H1 (cell line): Measurements from ENCODE around the gene IFI27L1. TPM values are rescaled to one million over a fixed set of nuclear protein-coding genes. Genes with fewer than 3 reads are reported as not detected.

Experiments
- CTCF ChIA-PET: fragments of 300-600 bp; sonication (Branson Sonifier 250); formaldehyde crosslinking; loops from one replicate; lab custom pipeline; 2021; ENCODE audit not compliant: partially characterized antibody; lab: Charles Lee
- POLR2A ChIA-PET: fragments of 300-600 bp; sonication (Branson Sonifier 250); formaldehyde crosslinking; loops from one replicate; lab custom pipeline; 2021; ENCODE audit warnings: inconsistent platforms; ENCODE audit not compliant: partially characterized antibody; lab: Charles Lee
- DNase-seq, 2 experiments: peaks; one replicate each; pipeline versions ENCODE4 v3.0.0 to v3.0.0-alpha.2; 2010 to 2022; ENCODE audit warnings: low spot score in 2 of 2, low read depth in 1 of 2, mixed read lengths in 1 of 2
- FAIRE-seq: peaks from 2 replicates; lab custom pipeline; 2011; peaks lifted over from hg19 to GRCh38; lab: Jason Lieb, UNC
- H2AFZ ChIP-seq: 2 replicates; pipeline ENCODE4 v1.8.1; 2012; ENCODE audit warnings: low read length, inconsistent platforms
- H2AK5ac ChIP-seq: 2 replicates; pipeline ENCODE4 v1.6.1; 2013; ENCODE audit warnings: low read depth, low read length
- H2BK120ac ChIP-seq: replicated peaks from 2 replicates; pipeline ENCODE3; 2013; ENCODE audit warnings: low read depth, low read length, inconsistent platforms
- H2BK12ac ChIP-seq: 2 replicates; pipeline ENCODE4 v1.6.1; 2013; ENCODE audit warnings: low read depth, low read length
- H2BK15ac ChIP-seq: 2 replicates; pipeline ENCODE4 v1.6.1; 2013; ENCODE audit warnings: low read length
- H2BK20ac ChIP-seq: 2 replicates; pipeline ENCODE4 v1.6.1; 2013; ENCODE audit warnings: low read length
- H2BK5ac ChIP-seq: 2 replicates; pipeline ENCODE4 v1.6.1; 2013; ENCODE audit warnings: low read depth, low read length
- H3K14ac ChIP-seq: 2 replicates; pipeline ENCODE4 v1.6.1; 2013; ENCODE audit warnings: inconsistent platforms; ENCODE audit not compliant: insufficient read length
- H3K18ac ChIP-seq: 2 replicates; pipeline ENCODE4 v1.6.1; 2013; ENCODE audit warnings: low read length; ENCODE audit errors: extremely low read depth
- H3K23ac ChIP-seq: 2 replicates; pipeline ENCODE4 v1.6.1; 2013; ENCODE audit warnings: inconsistent platforms; ENCODE audit not compliant: insufficient read length
- H3K23me2 ChIP-seq: 2 replicates; pipeline ENCODE4 v1.6.1; 2013; ENCODE audit warnings: low read depth, low read length
- H3K27ac ChIP-seq: 2 replicates; pipeline ENCODE4 v1.6.1; 2011; ENCODE audit warnings: low read depth, low read length, inconsistent platforms
- H3K27me3 ChIP-seq, 4 experiments: replicated peaks in 1 of 4; 1 replicate in 1 of 4; 2 replicates in 3 of 4; pipeline versions ENCODE4 v1.6.1 to v1.8.1; 2011 to 2013; ENCODE audit warnings: low read length in 3 of 4, mild to moderate bottlenecking in 3 of 4, inconsistent platforms in 2 of 4, mixed read lengths in 2 of 4, moderate library complexity in 1 of 4; ENCODE audit not compliant: control insufficient read depth in 3 of 4, insufficient read depth in 3 of 4; ENCODE audit errors: extremely low read depth in 1 of 4
- H3K36me3 ChIP-seq, 4 experiments: 2 replicates each; pipeline versions ENCODE4 v1.6.1 to v1.8.1; 2011 to 2013; ENCODE audit warnings: mild to moderate bottlenecking in 4 of 4, low read length in 3 of 4, moderate library complexity in 2 of 4, control low read depth in 1 of 4, inconsistent platforms in 1 of 4; ENCODE audit not compliant: insufficient read depth in 4 of 4, control insufficient read depth in 2 of 4
- H3K4ac ChIP-seq: replicated peaks from 2 replicates; pipeline ENCODE3; 2013; ENCODE audit warnings: low read length, low read depth, mixed read lengths, inconsistent platforms; ENCODE audit not compliant: insufficient read length
- H3K4me1 ChIP-seq, 4 experiments: replicated peaks in 1 of 4; 1 replicate in 1 of 4; 2 replicates in 3 of 4; pipeline versions ENCODE4 v1.6.1 to v1.8.1; 2011 to 2013; ENCODE audit warnings: low read length in 3 of 4, inconsistent platforms in 2 of 4, mixed read lengths in 1 of 4; ENCODE audit not compliant: insufficient read depth in 4 of 4, control insufficient read depth in 3 of 4
- H3K4me2 ChIP-seq, 2 experiments: 2 replicates each; pipeline versions ENCODE4 v1.6.1 to v1.8.1; 2011 to 2013; ENCODE audit warnings: low read depth in 2 of 2, low read length in 2 of 2, control low read depth in 1 of 2, inconsistent platforms in 1 of 2, mild to moderate bottlenecking in 1 of 2; ENCODE audit not compliant: insufficient read depth in 1 of 2
- H3K4me3 ChIP-seq, 4 experiments: fragments of 200-600, 300-600 bp in 1 of 4; sonication (generic), shearing (Covaris generic), sonication (Bioruptor Twin) in 1 of 4; 2 replicates each; pipeline versions ENCODE4 v1.5.1 to v1.8.1; 2011 to 2016; ENCODE audit warnings: low read length in 4 of 4, low read depth in 3 of 4, control low read depth in 2 of 4, inconsistent platforms in 2 of 4, mild to moderate bottlenecking in 2 of 4, mixed read lengths in 1 of 4, moderate library complexity in 1 of 4; ENCODE audit not compliant: insufficient read depth in 2 of 4; ENCODE audit errors: extremely low read depth in 1 of 4
- H3K56ac ChIP-seq: replicated peaks from 2 replicates; pipeline ENCODE3; 2013; ENCODE audit warnings: low read depth, mild to moderate bottlenecking, mixed read lengths, low read length, inconsistent platforms; ENCODE audit not compliant: insufficient read length
- H3K79me1 ChIP-seq: 2 replicates; pipeline ENCODE4 v1.6.1; 2013; ENCODE audit warnings: low read depth, low read length, control low read depth
- H3K79me2 ChIP-seq, 2 experiments: 2 replicates each; pipeline versions ENCODE4 v1.6.1 to v1.8.1; 2012 to 2013; ENCODE audit warnings: low read length in 2 of 2, mild to moderate bottlenecking in 2 of 2, inconsistent platforms in 1 of 2; ENCODE audit not compliant: insufficient read depth in 2 of 2, control insufficient read depth in 1 of 2
- H3K9ac ChIP-seq, 4 experiments: replicated peaks in 1 of 4; 1 replicate in 1 of 4; 2 replicates in 3 of 4; pipeline versions ENCODE4 v1.6.1 to v1.8.1; 2011 to 2013; ENCODE audit warnings: low read depth in 3 of 4, low read length in 3 of 4, control low read depth in 2 of 4, mild to moderate bottlenecking in 2 of 4, moderate library complexity in 2 of 4, inconsistent platforms in 1 of 4; ENCODE audit errors: extremely low read depth in 1 of 4
- H3K9me3 ChIP-seq, 2 experiments: 2 replicates each; pipeline versions ENCODE4 v1.6.1 to v1.8.1; 2012 to 2013; ENCODE audit warnings: mild to moderate bottlenecking in 2 of 2, moderate library complexity in 2 of 2, control low read depth in 1 of 2, inconsistent platforms in 1 of 2, low read depth in 1 of 2, low read length in 1 of 2, mixed read lengths in 1 of 2; ENCODE audit not compliant: insufficient read depth in 2 of 2
- H4K20me1 ChIP-seq, 2 experiments: replicated peaks in 1 of 2; 2 replicates each; pipeline versions ENCODE3 to v1.8.1; 2011 to 2013; ENCODE audit warnings: inconsistent platforms in 2 of 2, low read length in 2 of 2, mild to moderate bottlenecking in 1 of 2; ENCODE audit not compliant: insufficient read depth in 2 of 2, control insufficient read depth in 1 of 2
- H4K5ac ChIP-seq: 2 replicates; pipeline ENCODE4 v1.6.1; 2013; ENCODE audit warnings: low read length, low read depth, mixed read lengths, inconsistent platforms; ENCODE audit not compliant: insufficient read length
- H4K8ac ChIP-seq: 2 replicates; pipeline ENCODE4 v1.8.0; 2013; ENCODE audit warnings: mild to moderate bottlenecking, moderate library complexity, low read length, inconsistent platforms; ENCODE audit not compliant: insufficient read depth; ENCODE audit errors: extremely low read depth
- H4K91ac ChIP-seq: replicated peaks from 2 replicates; pipeline ENCODE3; 2013; ENCODE audit warnings: low read length, mixed read lengths, inconsistent platforms; ENCODE audit not compliant: insufficient read length
- CEBPB ChIP-seq: IDR thresholded peaks from 2 replicates; pipeline ENCODE4 v1.6.1; 2012; ENCODE audit warnings: low read depth, low read length
- EP300 ChIP-seq, 2 experiments: IDR thresholded peaks; 1 replicate in 1 of 2; 2 replicates in 1 of 2; pipeline ENCODE4 v1.6.1; 2011 to 2012; ENCODE audit warnings: low read depth in 2 of 2, low read length in 2 of 2, mild to moderate bottlenecking in 2 of 2, borderline replicate concordance in 1 of 2, inconsistent platforms in 1 of 2, moderate library complexity in 1 of 2
- POLR2AphosphoS5 ChIP-seq: IDR thresholded peaks from 2 replicates; pipeline ENCODE4 v1.6.1; 2011; ENCODE audit warnings: low read depth, low read length
- RFX5 ChIP-seq: IDR thresholded peaks from 2 replicates; pipeline ENCODE4 v1.6.1; 2011; ENCODE audit warnings: low read depth, low read length, improper control_type of control experiment, borderline replicate concordance
- RXRA ChIP-seq: IDR thresholded peaks from 2 replicates; pipeline ENCODE4 v1.6.1; 2011; ENCODE audit warnings: low read depth, mild to moderate bottlenecking, low read length, moderate library complexity; ENCODE audit not compliant: insufficient read depth
- SAP30 ChIP-seq: fragments of 300-600 bp; sonication (generic); IDR thresholded peaks from 2 replicates; pipeline ENCODE4 v1.7.1; 2012; ENCODE audit warnings: low read length, moderate library complexity, mild to moderate bottlenecking, inconsistent platforms; ENCODE audit not compliant: insufficient read depth, insufficient replicate concordance
- SIRT6 ChIP-seq: IDR thresholded peaks from one replicate; pipeline ENCODE4 v1.7.1; 2012; ENCODE audit warnings: low read length, inconsistent platforms
- SP1 ChIP-seq: IDR thresholded peaks from 2 replicates; pipeline ENCODE4 v1.6.1; 2011; ENCODE audit warnings: low read depth, low read length
- SP4 ChIP-seq: IDR thresholded peaks from 2 replicates; pipeline ENCODE4 v1.6.1; 2012; ENCODE audit warnings: low read length, inconsistent platforms
- TBP ChIP-seq: IDR thresholded peaks from 2 replicates; pipeline ENCODE4 v1.6.1; 2011; ENCODE audit warnings: low read depth, low read length, improper control_type of control experiment
- WGBS, 2 experiments: shearing (Covaris generic) in 1 of 2; methylation state at CpG; one replicate each; pipeline versions ENCODE4 v1.1.6 to v1.1.7; 2013 to 2015; ENCODE audit warnings: low lambda C conversion rate in 2 of 2, mixed read lengths in 2 of 2, inconsistent platforms in 1 of 2, low coverage in 1 of 2, missing lambda C conversion rate in 1 of 2; ENCODE audit not compliant: insufficient replicate concordance in 2 of 2, insufficient coverage in 1 of 2, insufficient read length in 1 of 2; ENCODE audit errors: extremely low coverage in 1 of 2, missing lambda C conversion rate in 1 of 2; 5-methylcytosine and 5-hydroxymethylcytosine counted together
- polyA plus RNA-seq, 7 experiments: library from polyadenylated mRNA; depleted of rRNA in 3 of 7; stranded (reverse) in 5 of 7; unstranded in 2 of 7; fragments of >200 nt in 5 of 7; fragments of 200-250 nt in 2 of 7; gene quantifications; 1 replicate in 5 of 7; 2 replicates in 1 of 7; 4 replicates in 1 of 7; pipeline versions ENCODE4 v1.2.1 to v1.2.3, GENCODE V29; 2011 to 2013; ENCODE audit warnings: missing spikeins in 2 of 7, mixed read lengths in 2 of 7
- total RNA-seq: library from RNA; stranded (reverse); fragmentation: NEBNext Ultra II Directional; extraction: Animal tissue kit (Norgen Biotek cat#: 25700); gene quantifications from 2 replicates; pipeline ENCODE4 v1.2.1, GENCODE V29; 2021

Gene IFI27L1
- total and polyA plus RNA-seq, 2 of the 8 experiments (the other 6 are each of a cell fraction or from before 2014, with no cell fraction given) = 21.2 to 30.5 TPM

DNA sequence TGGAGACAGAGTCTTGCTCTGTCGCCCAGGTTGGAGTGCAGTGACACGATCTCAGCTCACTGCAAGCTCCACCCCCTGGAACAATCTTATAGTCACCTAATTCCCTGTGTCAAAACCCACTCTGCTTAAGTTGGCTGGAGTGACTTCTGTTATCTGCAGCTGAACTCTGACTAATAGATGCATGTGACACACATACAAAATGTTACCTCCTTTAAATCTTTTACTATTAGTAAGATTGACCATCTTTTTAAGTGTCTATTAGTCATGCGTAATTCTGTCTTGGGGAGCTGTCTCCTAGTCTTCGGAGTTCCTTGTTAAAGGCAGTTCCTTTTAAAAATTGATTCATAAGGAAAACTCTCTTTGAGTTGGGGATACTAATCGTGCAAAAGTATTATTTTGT is 7.4 kb downstream of the IFI27L1 start:
- POLR2A ChIA-PET = no interaction called here
- Histone ChIP-seq H3K23me2 (no peaks in the 10 kb centered on the region), H3K4me1 (no peaks in the 10 kb centered on the region), H2AK5ac (no peak overlapping the region), H3K27ac (no peak overlapping the region), H3K18ac (no peak overlapping the region), H3K27me3 (no peaks in the 10 kb centered on the region), H3K4ac (no peak overlapping the region), H3K4me3 (no peak overlapping the region), H4K8ac (no peak overlapping the region), H3K23ac (no peak overlapping the region), H2BK15ac (no peak overlapping the region), H3K36me3 (no peaks in the 10 kb centered on the region), H3K56ac (no peak overlapping the region), H2BK20ac (no peak overlapping the region), H4K20me1 (no peaks in the 10 kb centered on the region), H4K5ac (no peak overlapping the region), H2AFZ (no peak overlapping the region), H3K79me1 (no peaks in the 10 kb centered on the region), H3K79me2 (no peaks in the 10 kb centered on the region), H2BK12ac (no peak overlapping the region), H3K4me2 (no peak overlapping the region), H2BK120ac (no peak overlapping the region), H4K91ac (no peak overlapping the region), H2BK5ac (no peak overlapping the region), H3K9me3 (no peaks in the 10 kb centered on the region), H3K9ac (no peak overlapping the region), H3K14ac (no peak overlapping the region)
- FAIRE-seq = no peak
- DNase-seq = no peak
- WGBS, 2 experiments = 85% methylated on average over 4 of the region's 5 CpGs; no CpG with 5 or more reads in 1 of the 2 experiments
- CTCF ChIA-PET = interaction anchor here (1.1 to 1.4 kb wide), 2 partner anchors 16 to 55 kb away, joined by 4 to 5 read pairs; no protein-coding TSS in a partner anchor
- TF ChIP-seq SIRT6 (no peak), SAP30 (no peak), RFX5 (no peak), POLR2AphosphoS5 (no peak), TBP (no peak), SP4 (no peak), SP1 (no peak), CEBPB (no peak), RXRA (no peak), EP300 (IDR thresholded peaks at IDR 0.05; ENCODE audit: borderline replicate concordance in 1 of 2, low read depth in 2 of 2, low read length in 2 of 2) (no peak)
